22Rv1 (cell line): ENCODE data around the gene ALDH1A2.

Experiments used
- CTCF ChIP-seq: fragments of 450-650 bp; IDR thresholded peaks from 2 replicates; pipeline ENCODE4 v1.5.1; 2017; ENCODE audit warnings: mild to moderate bottlenecking
- ZFX ChIP-seq: fragments of 450-650 bp; IDR thresholded peaks from 2 replicates; pipeline ENCODE4 v1.6.1; 2017; ENCODE audit warnings: antibody characterized with exemption, borderline replicate concordance

GRCh38 chr15:58036579-58036978, 28.9 kb downstream of the ALDH1A2 start:
- TF ChIP-seq CTCF, result no peak
- TF ChIP-seq ZFX, result no peak
